PC-3 (cell line): ENCODE measurements around the gene TPST2. TPM values are rescaled to one million over a fixed set of nuclear protein-coding genes. Genes with fewer than 3 reads are reported as not detected.

Experiments used
- ATAC-seq: fragments of 200-7000 bp; cut with Tn5 transposase; 2 replicates; pipeline ENCODE4 v1.9.1; 2020; ENCODE audit warnings: mild to moderate bottlenecking, moderate library complexity
- BruUV-seq: library from RNA; stranded (reverse); fragments of 400-500 nt; replicated peaks from 2 replicates; lab custom pipeline; 2021; lab: Mats Ljungman, UMichigan
- CTCF ChIA-PET: fragments of 300-600 bp; sonication (Branson Sonifier 250); formaldehyde crosslinking; loops from one replicate; lab custom pipeline; 2022; ENCODE audit warnings: antibody characterized with exemption; lab: Charles Lee
- POLR2A ChIA-PET: fragments of 300-600 bp; sonication (Branson Sonifier 250); formaldehyde crosslinking; loops from one replicate; lab custom pipeline; 2022; ENCODE audit warnings: antibody characterized with exemption; ENCODE audit not compliant: unreplicated experiment; lab: Charles Lee
- DNase-seq: peaks from one replicate; pipeline ENCODE4 v3.0.0-alpha.2; 2015
- H2AFZ ChIP-seq: fragments of 300-600 bp; sonication (generic); 2 replicates; pipeline ENCODE4 v1.6.0; 2016; ENCODE audit warnings: antibody characterized with exemption, low read length
- H3F3A ChIP-seq: fragments of 300-600 bp; sonication (generic); one replicate; pipeline ENCODE4 v1.6.0; 2017; ENCODE audit warnings: antibody characterized with exemption, low read length, control low read depth, mild to moderate bottlenecking; ENCODE audit not compliant: unreplicated experiment
- H3K27ac ChIP-seq: fragments of 300-600 bp; sonication (generic); 2 replicates; pipeline ENCODE4 v1.5.1; 2016; ENCODE audit warnings: mild to moderate bottlenecking, low read length
- H3K27me3 ChIP-seq: fragments of 300-600 bp; sonication (generic); 2 replicates; pipeline ENCODE4 v1.6.1; 2016; ENCODE audit warnings: low read length, mixed read lengths
- H3K36me3 ChIP-seq: fragments of 300-600 bp; sonication (generic); 2 replicates; pipeline ENCODE4 v1.6.1; 2016; ENCODE audit warnings: low read depth, mixed run types, low read length, mixed read lengths
- H3K4me1 ChIP-seq: fragments of 300-600 bp; sonication (generic); 2 replicates; pipeline ENCODE4 v1.5.1; 2016; ENCODE audit warnings: low read length; ENCODE audit not compliant: insufficient read depth
- H3K4me2 ChIP-seq: fragments of 300-600 bp; sonication (generic); 2 replicates; pipeline ENCODE4 v1.6.0; 2016; ENCODE audit warnings: low read length
- H3K4me3 ChIP-seq: fragments of 300-600 bp; sonication (generic); 2 replicates; pipeline ENCODE4 v1.5.1; 2016; ENCODE audit warnings: mild to moderate bottlenecking, low read length, mixed read lengths
- H3K79me2 ChIP-seq: fragments of 300-600 bp; sonication (generic); 2 replicates; pipeline ENCODE4 v1.6.1; 2017; ENCODE audit warnings: low read length, mixed read lengths
- H3K9ac ChIP-seq: fragments of 300-600 bp; sonication (generic); 2 replicates; pipeline ENCODE4 v1.6.0; 2016; ENCODE audit warnings: mild to moderate bottlenecking, low read length
- H3K9me2 ChIP-seq: fragments of 300-600 bp; sonication (generic); replicated peaks from 2 replicates; pipeline ENCODE4 v1.6.1; 2016; ENCODE audit warnings: mixed run types, low read length, mixed read lengths
- H3K9me3 ChIP-seq: fragments of 300-600 bp; sonication (generic); 2 replicates; pipeline ENCODE4 v1.6.1; 2016; ENCODE audit warnings: low read length, mixed read lengths
- H4K20me1 ChIP-seq: fragments of 300-600 bp; sonication (generic); 2 replicates; pipeline ENCODE4 v1.6.1; 2016; ENCODE audit warnings: low read length, mixed read lengths
- CTCF ChIP-seq: fragments of 300-600 bp; sonication (generic); conservative IDR thresholded peaks from 2 replicates; pipeline ENCODE4 v1.5.1; 2017; ENCODE audit warnings: antibody characterized with exemption, low read depth, mild to moderate bottlenecking, low read length
- EZH2 ChIP-seq: fragments of 300-600 bp; sonication (generic); IDR thresholded peaks from one replicate; pipeline ENCODE4 v1.6.1; 2017; ENCODE audit warnings: antibody characterized with exemption, mild to moderate bottlenecking, low read length; ENCODE audit not compliant: unreplicated experiment
- EZH2phosphoT487 ChIP-seq: fragments of 300-600 bp; sonication (generic); IDR thresholded peaks from 2 replicates; pipeline ENCODE4 v1.6.1; 2018; ENCODE audit warnings: mild to moderate bottlenecking, antibody characterized with exemption, low read length, borderline replicate concordance
- intact Hi-C: fragments of 100-400 bp; cut with micrococcal nuclease; formaldehyde crosslinking; loops from 2 replicates; pipeline ENCODE4 v1.9.0; 2023
- total RNA-seq: library from RNA; depleted of rRNA; stranded (reverse); fragments of >200 nt; gene quantifications from 2 replicates; pipeline ENCODE4 v1.2.3, GENCODE V29; 2014

TPST2 gene
- total RNA-seq, 1 experiment from 2014 or later: 8.1 TPM

DNA sequence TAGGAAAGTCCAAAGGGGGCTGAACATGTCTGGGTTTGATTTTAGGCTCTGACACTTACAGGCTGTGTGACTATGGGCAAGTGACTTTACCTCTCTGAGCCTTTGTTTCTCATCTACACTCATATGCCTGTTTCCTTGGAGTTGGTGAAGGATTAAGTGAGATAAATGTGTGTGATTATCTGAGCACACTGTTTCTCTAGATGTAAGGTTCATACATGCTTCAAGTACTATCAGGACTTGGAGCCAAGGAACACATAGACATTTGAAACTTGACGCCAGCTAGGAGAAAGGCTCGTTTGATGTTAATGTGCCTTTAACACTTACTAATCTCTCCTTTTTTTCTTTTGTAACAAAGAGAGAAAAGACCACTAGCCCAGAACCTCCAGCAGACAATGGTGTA is 18.2 kb upstream of the TPST2 start:
- Histone ChIP-seq H3K4me1 (peaks cover 14% of the 10 kb centered on the region), H2AFZ (no peak overlapping the region), H3F3A (no peaks in the 10 kb centered on the region), H3K9me2 (no peaks in the 10 kb centered on the region), H3K4me3 (no peak overlapping the region), H3K36me3 (no peaks in the 10 kb centered on the region), H3K4me2 (no peak overlapping the region), H3K79me2 (no peaks in the 10 kb centered on the region), H4K20me1 (no peaks in the 10 kb centered on the region), H3K27ac (no peak overlapping the region), H3K9ac (no peak overlapping the region), H3K27me3 (no peaks in the 10 kb centered on the region), H3K9me3 (no peaks in the 10 kb centered on the region)
- BruUV-seq: no TSS peak
- no peak for ATAC-seq
- CTCF ChIA-PET: no interaction called here
- no peak for DNase-seq
- TF ChIP-seq EZH2 (no peak), EZH2phosphoT487 (no peak), CTCF (no peak)
- POLR2A ChIA-PET: no interaction called here
- intact Hi-C loops: no loop called here

- ATAC-seq (no peak), DNase-seq (peak; percentile 9)
Observed at GRCh38 chr22:26606611-26607010, 16.7 kb upstream of the TPST2 start.

More at GRCh38 chr22:26606611-26607010, 16.7 kb upstream of the TPST2 start:
- Histone ChIP-seq H3K27me3 (no peaks in the 10 kb centered on the region), H3F3A (no peaks in the 10 kb centered on the region), H4K20me1 (no peaks in the 10 kb centered on the region), H3K9ac (no peak overlapping the region), H3K4me1 (peaks cover 14% of the 10 kb centered on the region), H3K27ac (no peak overlapping the region), H3K4me2 (no peak overlapping the region), H3K79me2 (no peaks in the 10 kb centered on the region), H3K9me2 (no peaks in the 10 kb centered on the region), H3K9me3 (no peaks in the 10 kb centered on the region), H2AFZ (no peak overlapping the region), H3K4me3 (no peak overlapping the region), H3K36me3 (no peaks in the 10 kb centered on the region)
- no TSS peak for BruUV-seq
- TF ChIP-seq EZH2: no peak
- TF ChIP-seq EZH2phosphoT487: no peak
- TF ChIP-seq CTCF: no peak
- ChIA-PET CTCF (interaction anchor here (0.7 kb wide), 1 partner anchor 1380 kb away, joined by 11 read pairs; no protein-coding TSS in a partner anchor), POLR2A (no interaction called here)
- intact Hi-C loops: no loop called here
